NB4 (cell line): ENCODE measurements around the gene AMN1.

Source experiments
- DNase-seq: peaks from one replicate; pipeline ENCODE4 v3.0.0; 2010; ENCODE audit warnings: low read depth
- H3K4me3 ChIP-seq: one replicate; pipeline ENCODE4 v1.5.1; 2011; ENCODE audit warnings: mild to moderate bottlenecking, low read depth, low read length, moderate library complexity
- MYC ChIP-seq: IDR thresholded peaks from 2 replicates; pipeline ENCODE4 v1.6.1; 2011; ENCODE audit warnings: low read depth, low read length
- POLR2A ChIP-seq: IDR thresholded peaks from 2 replicates; pipeline ENCODE4 v1.6.1; 2011; ENCODE audit warnings: mild to moderate bottlenecking; ENCODE audit not compliant: insufficient read length; ENCODE audit errors: extremely low read depth
- TF ChIP-seq, protein P1 (sequence below): IDR thresholded peaks from one replicate; pipeline ENCODE4 v1.5.1; 2012; ENCODE audit warnings: low read depth, low read length
- TF ChIP-seq, protein P2 (sequence below): IDR thresholded peaks from 2 replicates; pipeline ENCODE4 v1.6.1; 2011; ENCODE audit warnings: low read depth, low read length

The AMN1 gene

DNA sequence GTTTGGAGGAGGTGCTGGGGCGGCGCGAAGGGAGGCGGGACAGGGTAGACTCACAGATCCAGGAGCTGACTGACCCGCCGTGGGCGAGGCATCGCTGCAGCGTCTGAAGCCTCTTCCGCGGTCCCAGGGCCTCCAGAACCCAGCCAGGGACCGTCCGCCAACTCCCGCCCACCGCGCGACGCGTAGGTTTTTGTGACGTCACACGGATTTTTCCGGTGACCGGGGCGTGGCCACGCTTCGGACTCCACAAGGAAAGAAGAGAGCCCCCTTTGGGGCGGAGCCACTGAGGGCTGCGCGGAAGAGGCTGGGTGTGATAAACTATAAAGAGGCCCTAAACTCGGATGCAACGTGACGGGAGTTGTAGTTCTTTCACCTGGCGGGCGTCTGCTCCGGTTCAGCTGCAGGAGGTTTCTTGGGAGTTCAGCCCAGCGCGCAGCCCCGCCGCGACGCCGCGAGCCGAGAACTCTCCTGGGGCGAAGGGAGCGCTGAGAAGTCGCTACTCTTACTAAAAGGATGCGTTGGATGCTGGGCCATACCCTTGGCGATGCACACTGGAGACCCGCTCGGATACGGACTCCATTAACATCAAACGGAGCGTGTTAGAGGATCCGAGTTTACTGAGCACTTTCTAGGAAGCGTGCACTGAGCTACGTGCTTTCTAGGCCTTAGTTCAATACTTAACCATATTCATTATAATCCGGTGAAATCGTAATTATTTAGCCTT is at the start of gene AMN1:
AMN1 (minus strand) TSS at position 105 of the 724 bp plus-strand sequence; CDS start at position 92, 13 bp downstream.
- DNase-seq, result peak; percentile 100
- peak within 1 kb of the TSS; percentile 90 for H3K4me3 ChIP-seq
- TF ChIP-seq POLR2A, result peak; percentile 15
- no peak for TF ChIP-seq MYC

DNA sequence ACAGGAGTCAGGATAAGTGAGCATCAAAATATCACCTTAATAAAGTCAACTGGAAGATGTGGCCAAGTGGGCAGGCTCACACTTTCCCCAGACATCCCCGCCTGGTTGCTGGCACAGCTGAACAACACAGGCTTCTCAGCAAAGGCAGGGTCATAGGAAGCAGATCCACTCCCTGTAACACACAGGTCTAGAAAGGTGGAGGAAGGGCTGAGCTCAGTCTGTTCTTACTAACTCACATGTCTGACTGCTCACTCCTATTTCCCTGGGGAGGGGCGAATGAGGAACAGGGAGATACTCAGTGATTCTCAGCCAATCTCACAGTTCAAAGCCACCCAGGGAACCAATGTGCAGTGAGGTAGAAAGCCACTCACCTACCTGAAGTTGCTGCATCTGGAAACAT is 45.0 kb upstream of the AMN1 start:
- DNase-seq, result peak; percentile 71
- TF ChIP-seq, protein P1, sequence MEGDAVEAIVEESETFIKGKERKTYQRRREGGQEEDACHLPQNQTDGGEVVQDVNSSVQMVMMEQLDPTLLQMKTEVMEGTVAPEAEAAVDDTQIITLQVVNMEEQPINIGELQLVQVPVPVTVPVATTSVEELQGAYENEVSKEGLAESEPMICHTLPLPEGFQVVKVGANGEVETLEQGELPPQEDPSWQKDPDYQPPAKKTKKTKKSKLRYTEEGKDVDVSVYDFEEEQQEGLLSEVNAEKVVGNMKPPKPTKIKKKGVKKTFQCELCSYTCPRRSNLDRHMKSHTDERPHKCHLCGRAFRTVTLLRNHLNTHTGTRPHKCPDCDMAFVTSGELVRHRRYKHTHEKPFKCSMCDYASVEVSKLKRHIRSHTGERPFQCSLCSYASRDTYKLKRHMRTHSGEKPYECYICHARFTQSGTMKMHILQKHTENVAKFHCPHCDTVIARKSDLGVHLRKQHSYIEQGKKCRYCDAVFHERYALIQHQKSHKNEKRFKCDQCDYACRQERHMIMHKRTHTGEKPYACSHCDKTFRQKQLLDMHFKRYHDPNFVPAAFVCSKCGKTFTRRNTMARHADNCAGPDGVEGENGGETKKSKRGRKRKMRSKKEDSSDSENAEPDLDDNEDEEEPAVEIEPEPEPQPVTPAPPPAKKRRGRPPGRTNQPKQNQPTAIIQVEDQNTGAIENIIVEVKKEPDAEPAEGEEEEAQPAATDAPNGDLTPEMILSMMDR, result no peak
- TF ChIP-seq MYC (no peak), POLR2A (no peak)
- TF ChIP-seq, protein P2, sequence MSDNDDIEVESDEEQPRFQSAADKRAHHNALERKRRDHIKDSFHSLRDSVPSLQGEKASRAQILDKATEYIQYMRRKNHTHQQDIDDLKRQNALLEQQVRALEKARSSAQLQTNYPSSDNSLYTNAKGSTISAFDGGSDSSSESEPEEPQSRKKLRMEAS, result no peak
- H3K4me3 ChIP-seq, result no peak overlapping the region

DNA sequence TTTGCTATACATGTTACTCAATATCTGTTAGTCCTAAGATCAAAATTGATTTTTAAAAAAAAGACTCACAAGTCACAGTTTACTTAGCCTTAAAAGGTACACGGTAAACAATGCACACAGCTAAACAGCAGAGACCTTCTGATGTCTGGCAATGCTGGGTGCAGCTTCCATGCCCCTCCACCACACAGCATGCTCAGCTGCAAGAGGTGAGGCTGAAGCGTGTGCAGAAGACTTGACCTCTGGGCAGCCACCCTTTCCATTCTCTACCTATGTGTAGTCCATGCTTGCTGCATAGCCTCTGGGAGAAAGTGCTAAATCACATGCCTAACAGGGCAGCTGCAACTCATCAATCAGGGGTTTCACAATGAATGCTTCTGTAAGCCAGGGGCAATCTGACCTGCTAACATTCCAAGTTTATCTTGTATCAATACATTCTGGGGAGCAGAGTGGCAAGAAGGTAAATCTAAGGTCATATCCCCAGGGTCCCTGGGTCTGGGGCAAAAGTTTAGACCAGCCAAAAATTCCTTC is 44.5 kb upstream of the AMN1 start:
- H3K4me3 ChIP-seq, result no peak overlapping the region
- no peak for DNase-seq
- TF ChIP-seq POLR2A (no peak), MYC (no peak)
- TF ChIP-seq, protein P2, result no peak
- TF ChIP-seq, protein P1, result no peak

DNA sequence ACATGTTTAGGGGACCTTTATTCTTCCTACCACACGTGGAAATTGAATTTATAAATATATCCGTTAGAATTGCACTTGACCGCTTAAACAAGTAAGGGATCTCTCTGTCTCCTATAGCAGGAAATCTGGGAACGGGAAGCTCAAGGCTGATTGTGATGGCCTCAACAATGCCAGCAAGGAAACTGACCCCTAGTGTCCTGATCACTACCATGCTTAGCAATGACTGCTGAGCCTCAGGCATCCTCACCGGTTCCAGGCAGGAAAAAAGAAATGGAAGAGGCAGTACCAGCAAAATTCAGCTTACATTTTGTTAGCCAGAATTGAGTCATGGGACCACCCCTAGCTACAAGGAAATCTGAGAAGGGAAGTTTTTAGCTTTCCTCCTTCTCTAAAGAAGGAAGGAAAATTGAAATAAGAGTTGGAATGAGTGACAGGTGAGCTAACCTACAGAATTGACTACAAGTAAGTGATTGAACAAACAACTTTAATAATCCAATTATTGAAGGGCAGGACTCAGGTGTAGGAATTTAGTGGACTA is 43.9 kb upstream of the AMN1 start:
- no peak for TF ChIP-seq POLR2A
- TF ChIP-seq MYC, result no peak
- TF ChIP-seq, protein P1, result no peak
- TF ChIP-seq, protein P2, result no peak

DNA sequence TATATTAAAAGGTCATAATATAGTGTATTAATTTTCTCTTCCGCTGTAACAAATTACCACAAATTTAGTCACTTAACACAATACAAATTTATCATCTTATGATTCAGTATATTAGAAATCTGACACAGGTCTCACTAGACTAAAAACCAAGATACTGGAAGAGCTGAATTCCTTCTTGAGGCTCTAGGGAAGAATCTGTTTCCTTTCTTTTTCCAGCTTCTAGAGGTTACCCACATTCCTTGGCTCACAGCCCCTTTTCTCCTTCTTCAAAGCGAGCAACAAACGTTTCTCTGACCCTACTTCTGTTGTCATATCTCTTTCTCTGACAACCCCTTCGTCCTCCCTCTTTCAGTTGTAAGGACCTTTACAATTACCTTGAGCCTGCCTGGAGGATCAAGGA is 43.4 kb upstream of the AMN1 start:
- no peak overlapping the region for H3K4me3 ChIP-seq
- TF ChIP-seq, protein P1, result no peak
- TF ChIP-seq MYC (no peak), POLR2A (no peak)
- TF ChIP-seq, protein P2, result no peak
- no peak for DNase-seq

More for the DNA sequence above, 43.9 kb upstream of the AMN1 start:
- DNase-seq, result no peak
- H3K4me3 ChIP-seq, result no peak overlapping the region

DNA sequence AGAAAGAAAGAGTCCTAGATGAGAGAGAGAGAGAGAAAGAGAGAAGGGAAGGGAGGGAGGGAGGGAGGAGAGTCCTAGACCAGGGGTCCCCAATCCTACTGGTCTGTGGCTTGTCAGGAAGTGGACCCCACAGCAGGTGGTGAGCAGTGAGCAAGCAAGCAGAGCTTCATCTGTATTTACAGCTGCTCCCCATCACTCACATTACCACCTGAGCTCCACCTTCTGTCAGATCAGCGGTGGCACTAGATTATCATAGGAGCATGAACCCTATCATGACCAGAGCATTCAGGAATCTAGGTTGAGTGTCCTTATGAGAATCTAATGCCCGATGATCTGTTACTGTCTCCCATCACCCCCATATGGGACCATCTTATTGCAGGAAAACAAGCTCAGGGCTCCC is 39.2 kb upstream of the AMN1 start:
- no peak overlapping the region for H3K4me3 ChIP-seq
- TF ChIP-seq, protein P1, result no peak
- TF ChIP-seq MYC (no peak), POLR2A (no peak)
- TF ChIP-seq, protein P2, result no peak
- no peak for DNase-seq
